Measurements from ENCODE around the gene AFF3. TPM values are rescaled to one million over a fixed set of nuclear protein-coding genes. Genes with fewer than 3 reads are reported as not detected.
A peak's percentile ranks its signal among the peaks of the same experiment; 100 is the strongest.

Gene AFF3
- total and polyA plus RNA-seq, 7 experiments from 2014 or later = 3.0 to 24.1 (median 19.8) TPM

GRCh38 chr2:100063459-100063953 is 78.9 kb downstream of the AFF3 start:
- H3K27me3 ChIP-seq (ENCODE audit: control insufficient read depth in 2 of 2, insufficient read depth in 2 of 2, low read length in 2 of 2) = no peaks in the 10 kb centered on the region
- H3K4me1 Mint-ChIP-seq = peaks cover 5 to 24% (median 14%) of the 10 kb centered on the region in 7 donors
- intact Hi-C loops (cut with micrococcal nuclease) = no loop called here
- DNase-seq (no peak), ATAC-seq (no peak)
- H3K9me3 Mint-ChIP-seq = peaks cover 0 to 12% (median 3%) of the 10 kb centered on the region in 11 donors
- POLR2A ChIA-PET = no interaction called here
- H3K4me1 ChIP-seq (ENCODE audit: control insufficient read depth in 2 of 2, insufficient read depth in 2 of 2, low read length in 2 of 2) = peaks cover 9% of the 10 kb centered on the region in 2 donors
- H3K27ac ChIP-seq (ENCODE audit: low read depth, low read length) = no peak overlapping the region
- no peak overlapping the region for H3K4me3 ChIP-seq (ENCODE audit: low read length)
- peaks cover 0 to 18% (median 14%) of the 10 kb centered on the region in 5 donors for H3K36me3 Mint-ChIP-seq
- CTCF ChIA-PET = no interaction called here
- no peaks in the 10 kb centered on the region for H3K36me3 ChIP-seq (ENCODE audit: control insufficient read depth in 2 of 3, insufficient read depth in 3 of 3, low read length in 3 of 3)
- H3K4me3 Mint-ChIP-seq = peak overlapping the region in 1 of 10 donors; percentile 6
- H3K9me3 ChIP-seq (ENCODE audit: control insufficient read depth in 2 of 3, low read length in 3 of 3) = no peaks in the 10 kb centered on the region
- no peak overlapping the region for H3K27ac Mint-ChIP-seq
- peaks cover 0 to 11% (median 0%) of the 10 kb centered on the region in 5 donors for H3K27me3 Mint-ChIP-seq

GRCh38 chr2:100062336-100062735 is 80.1 kb downstream of the AFF3 start:
- H3K27ac ChIP-seq (ENCODE audit: low read depth, low read length) = no peak overlapping the region
- Mint-ChIP-seq H3K4me3 (no peak overlapping the region), H3K9me3 (peaks cover 0 to 12% (median 3%) of the 10 kb centered on the region in 11 donors), H3K27me3 (peaks cover 0 to 8% (median 0%) of the 10 kb centered on the region in 5 donors), H3K27ac (peak overlapping the region in 4 of 9 donors; percentile 8 to 63 (median 34)), H3K4me1 (peaks cover 5 to 24% (median 14%) of the 10 kb centered on the region in 7 donors), H3K36me3 (peaks cover 0 to 25% (median 21%) of the 10 kb centered on the region in 5 donors)
- ATAC-seq (no peak), DNase-seq (no peak)
- H3K4me1 ChIP-seq (ENCODE audit: control insufficient read depth in 2 of 2, insufficient read depth in 2 of 2, low read length in 2 of 2) = peaks cover 9% of the 10 kb centered on the region in 2 donors
- H3K36me3 ChIP-seq (ENCODE audit: control insufficient read depth in 2 of 3, insufficient read depth in 3 of 3, low read length in 3 of 3) = no peaks in the 10 kb centered on the region
- H3K27me3 ChIP-seq (ENCODE audit: control insufficient read depth in 2 of 2, insufficient read depth in 2 of 2, low read length in 2 of 2) = no peaks in the 10 kb centered on the region
- intact Hi-C loops (cut with micrococcal nuclease) = no loop called here
- POLR2A ChIA-PET = interaction anchor here (0.8 kb wide), 1 partner anchor 9 kb away, joined by 3 read pairs; no protein-coding TSS in a partner anchor
- H3K4me3 ChIP-seq (ENCODE audit: low read length) = no peak overlapping the region
- no peaks in the 10 kb centered on the region for H3K9me3 ChIP-seq (ENCODE audit: control insufficient read depth in 2 of 3, low read length in 3 of 3)
- CTCF ChIA-PET = no interaction called here

GRCh38 chr2:100060875-100061274 is 81.5 kb downstream of the AFF3 start:
- intact Hi-C loops (cut with micrococcal nuclease) = no loop called here
- no peaks in the 10 kb centered on the region for H3K36me3 ChIP-seq (ENCODE audit: control insufficient read depth in 2 of 3, insufficient read depth in 3 of 3, low read length in 3 of 3)
- peaks cover 0 to 10% (median 0%) of the 10 kb centered on the region in 5 donors for H3K27me3 Mint-ChIP-seq

GRCh38 chr2:100059638-100060037 is 82.8 kb downstream of the AFF3 start:
- no peak for DNase-seq
- no peaks in the 10 kb centered on the region for H3K36me3 ChIP-seq (ENCODE audit: control insufficient read depth in 2 of 3, insufficient read depth in 3 of 3, low read length in 3 of 3)
- H3K27ac ChIP-seq (ENCODE audit: low read depth, low read length) = no peak overlapping the region
- Mint-ChIP-seq H3K4me3 (no peak overlapping the region), H3K27me3 (peaks cover 0 to 10% (median 0%) of the 10 kb centered on the region in 5 donors), H3K4me1 (peaks cover 5 to 24% (median 14%) of the 10 kb centered on the region in 7 donors), H3K9me3 (peaks cover 0 to 12% (median 5%) of the 10 kb centered on the region in 11 donors), H3K27ac (peak overlapping the region in 1 of 9 donors; percentile 56), H3K36me3 (peaks cover 0 to 34% (median 26%) of the 10 kb centered on the region in 5 donors)
- H3K4me3 ChIP-seq (ENCODE audit: low read length) = no peak overlapping the region
- ATAC-seq = no peak
- H3K27me3 ChIP-seq (ENCODE audit: control insufficient read depth in 2 of 2, insufficient read depth in 2 of 2, low read length in 2 of 2) = no peaks in the 10 kb centered on the region
- peaks cover 9% of the 10 kb centered on the region in 2 donors for H3K4me1 ChIP-seq (ENCODE audit: control insufficient read depth in 2 of 2, insufficient read depth in 2 of 2, low read length in 2 of 2)
- H3K9me3 ChIP-seq (ENCODE audit: control insufficient read depth in 2 of 3, low read length in 3 of 3) = no peaks in the 10 kb centered on the region
- POLR2A ChIA-PET = interaction anchor here (0.7 kb wide), 1 partner anchor 22 kb away, joined by 3 read pairs; no protein-coding TSS in a partner anchor
- intact Hi-C loops (cut with micrococcal nuclease) = no loop called here
- CTCF ChIA-PET = no interaction called here

More at GRCh38 chr2:100060875-100061274, 81.5 kb downstream of the AFF3 start:
- peak overlapping the region in 2 of 10 donors; percentile 8 to 50 for H3K4me3 Mint-ChIP-seq
- H3K9me3 Mint-ChIP-seq = peaks cover 0 to 12% (median 5%) of the 10 kb centered on the region in 11 donors
- peaks cover 9% of the 10 kb centered on the region in 2 donors for H3K4me1 ChIP-seq (ENCODE audit: control insufficient read depth in 2 of 2, insufficient read depth in 2 of 2, low read length in 2 of 2)
- H3K4me3 ChIP-seq (ENCODE audit: low read length) = no peak overlapping the region
- no peaks in the 10 kb centered on the region for H3K9me3 ChIP-seq (ENCODE audit: control insufficient read depth in 2 of 3, low read length in 3 of 3)
- peak; percentile 54 for ATAC-seq
- no peak overlapping the region for H3K27ac ChIP-seq (ENCODE audit: low read depth, low read length)
- peaks cover 0 to 30% (median 26%) of the 10 kb centered on the region in 5 donors for H3K36me3 Mint-ChIP-seq
- peaks cover 5 to 24% (median 14%) of the 10 kb centered on the region in 7 donors for H3K4me1 Mint-ChIP-seq
- peak overlapping the region in 8 of 9 donors; percentile 2 to 82 (median 40) for H3K27ac Mint-ChIP-seq
- DNase-seq = peak in 6 of 9 donors; percentile 26 to 61 (median 43)
- ChIA-PET CTCF (interaction anchor here (0.7 kb wide), 1 partner anchor 43 kb away, joined by 3 read pairs; no protein-coding TSS in a partner anchor), POLR2A (no interaction called here)
- no peaks in the 10 kb centered on the region for H3K27me3 ChIP-seq (ENCODE audit: control insufficient read depth in 2 of 2, insufficient read depth in 2 of 2, low read length in 2 of 2)

- CTCF ChIA-PET = no interaction called here
- no peaks in the 10 kb centered on the region for H3K36me3 ChIP-seq (ENCODE audit: control insufficient read depth in 2 of 3, insufficient read depth in 3 of 3, low read length in 3 of 3)
- POLR2A ChIA-PET = no interaction called here
These were observed 84.5 kb downstream of the AFF3 start for GRCh38 chr2:100057901-100058261.

GRCh38 chr2:100054426-100054825 is 88.0 kb downstream of the AFF3 start:
- Mint-ChIP-seq H3K27ac (no peak overlapping the region), H3K27me3 (peaks cover 0 to 3% (median 0%) of the 10 kb centered on the region in 5 donors), H3K36me3 (peaks cover 0 to 56% (median 19%) of the 10 kb centered on the region in 5 donors), H3K4me1 (peaks cover 0 to 4% (median 3%) of the 10 kb centered on the region in 7 donors), H3K4me3 (no peak overlapping the region), H3K9me3 (peaks cover 0 to 1% (median 0%) of the 10 kb centered on the region in 11 donors)
- ChIA-PET CTCF (no interaction called here), POLR2A (no interaction called here)
- Histone ChIP-seq H3K4me1 (ENCODE audit: control insufficient read depth in 2 of 2, insufficient read depth in 2 of 2, low read length in 2 of 2) (peaks cover 0 to under 1% of the 10 kb centered on the region in 2 donors), H3K36me3 (ENCODE audit: control insufficient read depth in 2 of 3, insufficient read depth in 3 of 3, low read length in 3 of 3) (no peaks in the 10 kb centered on the region), H3K9me3 (ENCODE audit: control insufficient read depth in 2 of 3, low read length in 3 of 3) (no peaks in the 10 kb centered on the region), H3K4me3 (ENCODE audit: low read length) (no peak overlapping the region), H3K27me3 (ENCODE audit: control insufficient read depth in 2 of 2, insufficient read depth in 2 of 2, low read length in 2 of 2) (no peaks in the 10 kb centered on the region), H3K27ac (ENCODE audit: low read depth, low read length) (no peak overlapping the region)
- DNase-seq (no peak), ATAC-seq (no peak)
- intact Hi-C loops (cut with micrococcal nuclease) = no loop called here

More at GRCh38 chr2:100057901-100058261, 84.5 kb downstream of the AFF3 start:
- peaks cover 0 to 6% (median 0%) of the 10 kb centered on the region in 5 donors for H3K27me3 Mint-ChIP-seq
- no peak overlapping the region for H3K27ac Mint-ChIP-seq
- DNase-seq (no peak), ATAC-seq (no peak)
- intact Hi-C loops (cut with micrococcal nuclease) = no loop called here
- no peaks in the 10 kb centered on the region for H3K9me3 ChIP-seq (ENCODE audit: control insufficient read depth in 2 of 3, low read length in 3 of 3)
- peaks cover 0 to 44% (median 23%) of the 10 kb centered on the region in 5 donors for H3K36me3 Mint-ChIP-seq
- H3K4me3 ChIP-seq (ENCODE audit: low read length) = no peak overlapping the region
- H3K4me3 Mint-ChIP-seq = no peak overlapping the region
- H3K4me1 ChIP-seq (ENCODE audit: control insufficient read depth in 2 of 2, insufficient read depth in 2 of 2, low read length in 2 of 2) = peaks cover 9% of the 10 kb centered on the region in 2 donors
- H3K9me3 Mint-ChIP-seq = peaks cover 0 to 6% (median 0%) of the 10 kb centered on the region in 11 donors
- H3K4me1 Mint-ChIP-seq = peaks cover 2 to 24% (median 14%) of the 10 kb centered on the region in 7 donors
- H3K27ac ChIP-seq (ENCODE audit: low read depth, low read length) = no peak overlapping the region
- no peaks in the 10 kb centered on the region for H3K27me3 ChIP-seq (ENCODE audit: control insufficient read depth in 2 of 2, insufficient read depth in 2 of 2, low read length in 2 of 2)
